IPS-15b (cell line): ENCODE measurements around the gene NCOA1.

Source experiments
- H3K27me3 ChIP-seq: one replicate; pipeline ENCODE4 v1.6.1; 2013; ENCODE audit warnings: low read length; ENCODE audit not compliant: control insufficient read depth, insufficient read depth
- H3K36me3 ChIP-seq: one replicate; pipeline ENCODE4 v1.6.1; 2013; ENCODE audit warnings: low read length; ENCODE audit not compliant: control insufficient read depth, insufficient read depth
- H3K4me1 ChIP-seq: one replicate; pipeline ENCODE4 v1.6.1; 2013; ENCODE audit warnings: mild to moderate bottlenecking, low read length; ENCODE audit not compliant: control insufficient read depth, insufficient read depth
- H3K4me3 ChIP-seq: one replicate; pipeline ENCODE4 v1.5.1; 2013; ENCODE audit warnings: low read depth, low read length
- H3K9ac ChIP-seq: one replicate; pipeline ENCODE4 v1.6.1; 2013; ENCODE audit warnings: low read depth, mild to moderate bottlenecking, low read length
- H3K9me3 ChIP-seq: one replicate; pipeline ENCODE4 v1.6.1; 2013; ENCODE audit warnings: mild to moderate bottlenecking, low read length; ENCODE audit not compliant: control insufficient read depth, insufficient read depth

The NCOA1 gene

GRCh38 chr2:24768601-24769000 is 277.5 kb downstream of the NCOA1 start:
- Histone ChIP-seq H3K4me1 (no peaks in the 10 kb centered on the region), H3K36me3 (no peaks in the 10 kb centered on the region), H3K4me3 (no peak overlapping the region), H3K27me3 (no peaks in the 10 kb centered on the region), H3K9me3 (no peaks in the 10 kb centered on the region), H3K9ac (no peak overlapping the region)

- H3K4me3 ChIP-seq = no peak overlapping the region
- H3K27me3 ChIP-seq = no peaks in the 10 kb centered on the region
- no peaks in the 10 kb centered on the region for H3K36me3 ChIP-seq
- H3K4me1 ChIP-seq = no peaks in the 10 kb centered on the region
- no peak overlapping the region for H3K9ac ChIP-seq
- no peaks in the 10 kb centered on the region for H3K9me3 ChIP-seq
Measured at GRCh38 chr2:24771061-24771460, 280.0 kb downstream of the NCOA1 start.

- Histone ChIP-seq H3K9ac (no peak overlapping the region), H3K36me3 (no peaks in the 10 kb centered on the region), H3K4me3 (no peak overlapping the region), H3K27me3 (no peaks in the 10 kb centered on the region), H3K9me3 (no peaks in the 10 kb centered on the region), H3K4me1 (no peaks in the 10 kb centered on the region)
Measured at GRCh38 chr2:24771764-24772586, 280.9 kb downstream of the NCOA1 start.

GRCh38 chr2:24774373-24774772 is 283.3 kb downstream of the NCOA1 start:
- Histone ChIP-seq H3K4me3 (no peak overlapping the region), H3K4me1 (no peaks in the 10 kb centered on the region), H3K27me3 (no peaks in the 10 kb centered on the region), H3K36me3 (no peaks in the 10 kb centered on the region), H3K9me3 (no peaks in the 10 kb centered on the region), H3K9ac (no peak overlapping the region)

- H3K4me1 ChIP-seq = no peaks in the 10 kb centered on the region
Measured at GRCh38 chr2:24779116-24779515, 288.1 kb downstream of the NCOA1 start.

GRCh38 chr2:24783641-24784040 is 292.6 kb downstream of the NCOA1 start:
- no peaks in the 10 kb centered on the region for H3K27me3 ChIP-seq
- no peak overlapping the region for H3K4me3 ChIP-seq
- no peaks in the 10 kb centered on the region for H3K9me3 ChIP-seq
- no peak overlapping the region for H3K9ac ChIP-seq
- no peaks in the 10 kb centered on the region for H3K36me3 ChIP-seq
- no peaks in the 10 kb centered on the region for H3K4me1 ChIP-seq

More at GRCh38 chr2:24779116-24779515, 288.1 kb downstream of the NCOA1 start:
- H3K27me3 ChIP-seq = no peaks in the 10 kb centered on the region
- no peak overlapping the region for H3K9ac ChIP-seq
- H3K4me3 ChIP-seq = no peak overlapping the region
- H3K36me3 ChIP-seq = no peaks in the 10 kb centered on the region
- H3K9me3 ChIP-seq = no peaks in the 10 kb centered on the region

GRCh38 chr2:24785671-24786321 is 294.7 kb downstream of the NCOA1 start:
- Histone ChIP-seq H3K27me3 (no peaks in the 10 kb centered on the region), H3K4me3 (no peak overlapping the region), H3K36me3 (no peaks in the 10 kb centered on the region), H3K9me3 (no peaks in the 10 kb centered on the region), H3K9ac (no peak overlapping the region), H3K4me1 (no peaks in the 10 kb centered on the region)

GRCh38 chr2:24787532-24787931 is 296.5 kb downstream of the NCOA1 start:
- H3K4me3 ChIP-seq = no peak overlapping the region
- no peaks in the 10 kb centered on the region for H3K27me3 ChIP-seq
- peaks cover 10% of the 10 kb centered on the region for H3K4me1 ChIP-seq
- no peaks in the 10 kb centered on the region for H3K9me3 ChIP-seq
- H3K36me3 ChIP-seq = no peaks in the 10 kb centered on the region
- no peak overlapping the region for H3K9ac ChIP-seq

GRCh38 chr2:24788816-24789215 is 297.8 kb downstream of the NCOA1 start:
- no peaks in the 10 kb centered on the region for H3K27me3 ChIP-seq
- no peaks in the 10 kb centered on the region for H3K9me3 ChIP-seq
- H3K4me1 ChIP-seq = peaks cover 10% of the 10 kb centered on the region
- H3K4me3 ChIP-seq = no peak overlapping the region
- no peaks in the 10 kb centered on the region for H3K36me3 ChIP-seq
- no peak overlapping the region for H3K9ac ChIP-seq

- Histone ChIP-seq H3K9me3 (no peaks in the 10 kb centered on the region), H3K9ac (no peak overlapping the region)
Measured at GRCh38 chr2:24791452-24791851, 300.4 kb downstream of the NCOA1 start.

GRCh38 chr2:24792542-24792873 is 301.5 kb downstream of the NCOA1 start:
- Histone ChIP-seq H3K36me3 (no peaks in the 10 kb centered on the region), H3K4me3 (peak overlapping the region; percentile 96), H3K27me3 (no peaks in the 10 kb centered on the region), H3K4me1 (peaks cover 15% of the 10 kb centered on the region), H3K9ac (peak overlapping the region; percentile 100), H3K9me3 (no peaks in the 10 kb centered on the region)

More at GRCh38 chr2:24791452-24791851, 300.4 kb downstream of the NCOA1 start:
- Histone ChIP-seq H3K36me3 (no peaks in the 10 kb centered on the region), H3K4me3 (no peak overlapping the region), H3K27me3 (no peaks in the 10 kb centered on the region), H3K4me1 (peaks cover 12% of the 10 kb centered on the region)
